ENCODE data around the gene CNGA2.

DNA sequence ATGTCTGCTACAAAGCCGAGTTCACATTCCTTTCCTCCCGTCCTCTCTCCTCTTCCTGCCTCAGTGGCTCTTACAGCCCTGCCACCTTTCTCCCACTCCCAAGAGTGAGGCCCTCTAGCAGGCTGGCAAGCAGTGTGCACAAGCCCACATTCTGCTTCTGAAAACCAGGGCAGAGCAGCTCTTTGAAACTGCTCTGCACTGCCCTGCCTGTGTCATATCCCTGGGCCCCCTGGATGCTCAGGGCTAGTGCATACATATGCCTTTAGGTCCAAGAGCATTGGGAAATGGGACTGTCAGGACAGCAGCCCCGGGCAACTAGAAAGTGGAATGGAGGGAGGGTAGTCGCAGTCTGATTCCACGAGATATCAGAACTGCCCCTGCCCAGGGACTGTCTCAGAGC, 42.4 kb downstream of the CNGA2 start:
- no peak for TF ChIP-seq POLR2A (IDR thresholded peaks at IDR 0.05)
- no peak for TF ChIP-seq CTCF (IDR thresholded peaks at IDR 0.05)
